ENCODE data around the gene REEP6. TPM values are rescaled to one million over a fixed set of nuclear protein-coding genes. Genes with fewer than 3 reads are reported as not detected.

Gene REEP6
- total and polyA plus RNA-seq, 2 of the 8 experiments (the other 6 are each of a cell fraction or from before 2014, with no cell fraction given): 12.6 to 20.7 TPM

GRCh38 chr19:1447504-1447903 is 43.5 kb upstream of the REEP6 start (continued):
- no peak for TF ChIP-seq CHD7 (IDR thresholded peaks at IDR 0.05; ENCODE audit: insufficient replicate concordance, low read length)
- no peak for TF ChIP-seq SP4 (IDR thresholded peaks at IDR 0.05; ENCODE audit: low read length)
- TF ChIP-seq MAX (IDR thresholded peaks at IDR 0.05): no peak
- TF ChIP-seq JUND (IDR thresholded peaks at IDR 0.05; ENCODE audit: low read length): no peak

All from H1 (cell line).